GM12875 (cell line): Measurements from ENCODE around the gene ARL13B.
"Not testable (repeated sequence)": the region's sequence is repeated elsewhere in the genome, so short reads cannot be mapped to it uniquely, and the experiment has no call there.

ENCODE experiments used
- H3K4me3 ChIP-seq: one replicate; pipeline ENCODE4 v1.5.1; 2011; ENCODE audit warnings: low read depth, low read length, control low read depth
- TF ChIP-seq, protein P1 (sequence below): IDR thresholded peaks from 2 replicates; pipeline ENCODE4 v1.5.1; 2011; ENCODE audit warnings: low read depth, mild to moderate bottlenecking, control low read depth, inconsistent platforms, low read length, moderate library complexity, borderline replicate concordance; ENCODE audit not compliant: insufficient read depth

ARL13B gene

DNA sequence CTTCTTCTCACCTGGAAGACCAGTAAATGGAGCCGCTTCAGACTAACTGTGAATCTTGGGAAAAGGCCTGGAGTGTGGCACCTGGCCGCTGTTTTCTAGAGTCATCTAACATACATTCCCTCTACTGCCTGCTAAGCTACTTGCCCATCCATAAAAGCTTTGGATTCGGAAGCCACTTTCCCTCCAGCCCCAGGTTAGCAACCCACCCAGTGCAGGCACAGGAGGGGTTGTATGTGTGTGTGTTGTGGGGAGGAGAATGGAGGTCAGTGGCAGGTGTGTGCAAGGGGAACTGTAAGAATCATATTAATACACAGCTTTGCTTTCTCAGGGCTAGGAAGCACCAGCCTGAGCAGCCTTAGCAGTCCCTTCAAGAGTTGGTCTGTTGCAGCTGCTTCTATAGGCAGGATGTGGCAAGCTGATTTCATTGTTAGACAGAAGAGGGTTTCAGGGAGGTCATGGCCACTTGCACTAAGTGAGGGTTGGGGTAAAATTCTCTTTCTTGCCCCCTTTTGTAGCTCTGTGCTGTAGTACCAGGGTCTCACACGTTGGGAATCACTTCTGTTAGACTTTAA is 91.8 kb downstream of the ARL13B start:
- no peak overlapping the region for H3K4me3 ChIP-seq
- TF ChIP-seq, protein P1, sequence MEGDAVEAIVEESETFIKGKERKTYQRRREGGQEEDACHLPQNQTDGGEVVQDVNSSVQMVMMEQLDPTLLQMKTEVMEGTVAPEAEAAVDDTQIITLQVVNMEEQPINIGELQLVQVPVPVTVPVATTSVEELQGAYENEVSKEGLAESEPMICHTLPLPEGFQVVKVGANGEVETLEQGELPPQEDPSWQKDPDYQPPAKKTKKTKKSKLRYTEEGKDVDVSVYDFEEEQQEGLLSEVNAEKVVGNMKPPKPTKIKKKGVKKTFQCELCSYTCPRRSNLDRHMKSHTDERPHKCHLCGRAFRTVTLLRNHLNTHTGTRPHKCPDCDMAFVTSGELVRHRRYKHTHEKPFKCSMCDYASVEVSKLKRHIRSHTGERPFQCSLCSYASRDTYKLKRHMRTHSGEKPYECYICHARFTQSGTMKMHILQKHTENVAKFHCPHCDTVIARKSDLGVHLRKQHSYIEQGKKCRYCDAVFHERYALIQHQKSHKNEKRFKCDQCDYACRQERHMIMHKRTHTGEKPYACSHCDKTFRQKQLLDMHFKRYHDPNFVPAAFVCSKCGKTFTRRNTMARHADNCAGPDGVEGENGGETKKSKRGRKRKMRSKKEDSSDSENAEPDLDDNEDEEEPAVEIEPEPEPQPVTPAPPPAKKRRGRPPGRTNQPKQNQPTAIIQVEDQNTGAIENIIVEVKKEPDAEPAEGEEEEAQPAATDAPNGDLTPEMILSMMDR, result no peak

DNA sequence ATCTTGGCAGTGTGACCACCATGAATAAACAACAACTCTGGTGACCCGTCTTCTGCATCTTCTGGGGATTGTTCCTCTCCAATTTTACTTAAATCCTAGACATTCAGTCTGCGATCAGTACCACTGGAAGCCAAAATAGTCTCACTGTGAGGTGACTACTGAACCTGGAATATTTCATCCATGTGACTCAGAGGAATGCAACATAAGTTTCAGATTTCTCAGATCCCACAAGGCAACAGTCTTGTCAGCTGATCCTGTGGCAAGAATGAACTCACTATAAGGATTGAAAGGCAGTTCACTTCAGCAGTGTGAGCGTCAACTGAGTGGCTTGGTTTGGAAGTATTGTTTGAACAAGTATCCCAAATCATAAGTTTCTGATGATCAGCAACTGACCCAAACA is 96.1 kb downstream of the ARL13B start:
- TF ChIP-seq, protein P1, result no peak
- H3K4me3 ChIP-seq, result no peak overlapping the region

DNA sequence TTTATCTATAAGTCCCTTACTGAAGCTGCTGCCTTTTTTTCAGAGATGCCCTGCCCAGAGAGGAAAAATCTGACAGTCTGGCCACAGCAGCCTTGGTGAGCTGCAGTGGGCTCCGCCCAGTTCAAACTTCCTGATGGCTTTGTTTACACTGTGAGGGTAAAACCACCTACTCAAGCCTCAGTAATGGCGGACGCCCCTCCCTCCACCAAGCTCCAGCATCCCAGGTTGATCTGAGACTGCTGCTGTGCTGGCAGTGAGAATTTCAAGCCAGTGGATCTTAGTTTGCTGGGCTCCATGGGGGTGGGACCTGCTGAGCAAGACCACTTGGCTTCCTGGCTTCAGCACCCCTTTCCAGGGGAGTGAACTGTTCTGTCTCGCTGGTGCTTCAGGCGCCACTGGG is 100.6 kb downstream of the ARL13B start:
- H3K4me3 ChIP-seq, result not testable (repeated sequence)

DNA sequence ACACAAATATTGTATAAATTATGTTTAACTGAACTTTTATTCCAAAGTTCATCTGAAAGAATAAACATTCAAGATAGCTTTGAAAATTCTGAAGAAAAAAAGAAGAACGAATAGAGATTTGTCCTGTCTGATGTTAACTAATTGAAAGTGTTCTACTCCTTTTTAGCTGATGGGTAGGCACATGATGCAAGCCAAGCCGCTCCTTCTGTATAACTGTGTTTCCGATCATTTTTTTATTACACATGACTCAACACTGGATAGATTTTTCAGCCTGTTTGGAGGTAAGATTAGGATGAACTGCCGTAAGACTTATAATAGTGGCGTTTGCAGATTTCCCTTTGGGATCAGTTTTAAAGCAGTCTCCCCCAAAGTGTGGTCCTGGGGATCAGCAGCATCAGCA is 101.9 kb downstream of the ARL13B start:
- no peak overlapping the region for H3K4me3 ChIP-seq
- TF ChIP-seq, protein P1, result no peak

DNA sequence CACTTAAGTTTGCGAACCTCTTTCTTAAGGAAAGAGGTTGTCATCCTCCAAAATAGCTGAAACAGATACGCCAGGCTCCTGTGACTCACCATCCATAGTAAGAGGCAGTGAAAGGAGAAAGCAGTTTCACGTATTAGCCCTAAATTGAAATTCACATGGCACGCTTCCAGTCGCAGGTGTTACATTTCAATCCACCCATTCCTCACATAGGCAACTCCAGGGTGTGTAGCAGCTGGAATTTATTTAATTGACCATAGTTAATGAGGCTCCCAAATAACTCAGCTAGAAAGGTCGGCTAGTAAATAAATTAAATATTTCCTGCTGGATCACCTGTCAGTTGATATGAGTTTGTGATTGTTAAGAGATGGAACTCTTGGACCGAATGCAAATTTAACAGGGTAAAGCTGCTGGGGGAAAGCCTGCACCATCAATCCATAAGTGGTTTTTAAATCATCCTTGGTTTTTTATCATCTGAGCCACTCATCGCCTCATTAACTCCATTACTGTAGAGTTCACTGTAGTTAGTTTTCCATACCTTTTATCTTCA is 102.5 kb downstream of the ARL13B start:
- TF ChIP-seq, protein P1, result no peak
- no peak overlapping the region for H3K4me3 ChIP-seq

DNA sequence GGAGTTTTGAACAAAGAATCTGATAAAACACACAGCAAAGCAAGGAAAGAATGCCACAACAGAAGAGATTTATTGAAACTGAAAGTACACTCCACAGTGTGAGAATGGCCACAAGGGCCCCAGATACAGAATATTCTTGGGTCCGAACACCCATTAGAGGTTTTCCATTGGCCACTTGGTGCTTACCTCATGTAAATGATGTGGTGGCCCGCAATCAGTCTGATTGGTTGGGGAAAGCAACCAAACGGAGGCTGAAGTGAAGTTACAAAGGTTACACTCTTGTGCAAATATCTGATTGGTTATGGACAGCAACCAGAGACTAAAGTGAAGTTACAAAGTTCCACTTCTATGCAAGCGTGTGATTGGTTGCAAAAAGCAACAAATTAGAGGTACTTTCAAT is 103.3 kb downstream of the ARL13B start:
- TF ChIP-seq, protein P1, result no peak
- H3K4me3 ChIP-seq, result no peak overlapping the region

DNA sequence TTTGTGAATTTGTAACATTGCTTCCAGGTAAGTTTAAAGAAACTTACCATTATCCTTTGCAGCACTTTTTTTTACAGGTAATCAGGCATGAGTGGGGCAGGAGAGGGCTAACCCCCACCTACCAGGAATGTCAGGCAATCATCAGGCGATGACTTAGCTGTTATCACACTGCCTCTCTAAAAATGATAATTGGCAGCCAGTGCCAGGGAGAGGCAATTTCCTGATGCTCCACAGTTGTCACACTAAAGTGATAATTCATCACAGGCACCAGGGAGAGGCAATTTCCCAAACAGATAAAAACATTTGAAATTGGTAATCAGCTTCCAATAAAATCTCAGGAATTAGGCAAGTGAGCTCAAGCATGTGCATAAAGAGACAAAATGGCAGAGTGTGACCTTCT is 109.2 kb downstream of the ARL13B start:
- no peak overlapping the region for H3K4me3 ChIP-seq
- TF ChIP-seq, protein P1, result no peak

DNA sequence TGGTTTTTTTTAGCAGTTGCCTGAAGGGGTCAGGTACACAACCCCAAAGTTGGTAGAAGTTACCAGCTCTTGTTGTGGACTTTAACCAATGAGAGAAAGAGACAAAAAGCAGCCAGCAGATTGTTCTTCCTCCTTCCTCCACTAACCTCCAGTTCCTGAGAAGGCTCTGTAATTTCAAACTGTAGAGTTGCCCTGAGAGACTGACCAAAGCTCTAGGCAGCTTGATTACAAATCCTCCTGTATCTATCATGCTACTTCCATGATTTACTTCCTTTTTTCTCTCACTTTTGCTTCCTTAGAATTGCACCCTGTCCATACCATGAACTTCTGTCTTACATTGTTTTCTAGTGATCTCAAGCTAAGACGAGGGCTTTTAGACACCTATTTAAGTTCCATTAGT is 112.1 kb downstream of the ARL13B start:
- no peak overlapping the region for H3K4me3 ChIP-seq
- TF ChIP-seq, protein P1, result no peak
